NCI-H446 (cell line): ENCODE results near the gene STMN3.

Experiments
- DNase-seq, 2 experiments: peaks; one replicate each; lab custom pipeline; 2025; lab: John Stamatoyannopoulos, UW

The STMN3 gene

DNA sequence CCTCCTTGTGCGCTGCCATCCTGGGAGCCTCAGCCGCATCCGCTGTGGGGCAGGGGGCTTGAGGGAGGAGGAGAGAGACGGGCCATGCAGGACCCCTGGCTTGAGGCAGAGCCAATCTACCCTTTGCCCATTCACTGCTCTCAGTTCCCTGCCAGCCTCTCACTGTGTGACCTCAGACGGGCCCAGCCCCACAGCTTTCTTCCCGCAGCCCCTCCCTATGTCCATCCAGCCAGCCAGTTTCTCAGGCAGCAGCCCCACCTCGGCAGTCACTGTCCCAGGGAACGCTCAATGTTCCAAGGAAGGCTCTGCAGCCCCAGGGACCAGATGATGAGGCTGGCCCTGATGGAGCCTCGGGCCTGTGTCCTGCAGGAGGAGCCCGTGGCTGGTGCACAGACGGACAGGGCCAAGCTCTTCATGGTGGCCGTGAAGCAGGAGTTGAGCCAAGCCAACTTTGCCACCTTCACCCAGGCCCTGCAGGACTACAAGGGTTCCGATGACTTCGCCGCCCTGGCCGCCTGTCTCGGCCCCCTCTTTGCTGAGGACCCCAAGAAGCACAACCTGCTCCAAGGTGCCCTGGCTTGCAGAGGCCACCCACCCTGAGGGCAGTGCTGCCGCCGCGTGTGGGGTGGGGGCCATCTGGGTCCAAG lies 39.3 kb upstream of the STMN3 start:
- no peak for DNase-seq

DNA sequence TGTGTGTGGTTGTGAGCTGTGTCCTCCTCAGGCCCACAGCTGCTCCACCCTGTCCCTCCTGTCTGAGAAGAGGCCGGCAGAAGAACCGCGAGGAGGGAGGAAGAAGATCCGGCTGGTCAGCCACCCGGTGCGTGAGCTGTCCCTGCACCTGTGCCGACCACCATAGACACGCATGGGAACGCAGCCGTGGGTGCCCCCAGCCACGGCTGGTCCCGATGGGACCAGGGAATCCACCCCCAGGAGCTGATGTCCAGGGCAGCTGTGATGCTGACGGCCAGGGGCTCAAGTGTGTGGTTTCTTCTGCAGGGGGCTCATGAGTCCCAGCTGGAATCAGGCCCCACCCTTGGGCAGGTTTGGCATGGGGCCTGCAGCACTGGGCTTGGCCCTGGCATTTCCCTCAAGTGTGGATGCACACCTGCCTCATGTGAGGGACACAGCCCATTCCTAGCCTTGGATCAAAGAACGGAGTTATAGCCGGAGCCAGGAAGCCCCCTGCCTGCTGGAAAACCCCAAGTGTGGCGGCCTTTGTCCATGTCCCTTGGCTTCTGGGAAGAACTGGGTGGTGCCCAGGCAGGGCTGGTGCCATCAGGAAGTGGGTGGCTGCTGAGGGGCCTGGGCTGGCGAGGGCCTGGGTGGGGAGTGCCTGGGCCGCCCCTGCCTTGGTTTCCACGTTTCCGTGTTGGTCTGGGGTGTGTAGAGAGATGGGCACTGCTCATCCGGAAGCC lies 38.6 kb upstream of the STMN3 start:
- no peak for DNase-seq

DNA sequence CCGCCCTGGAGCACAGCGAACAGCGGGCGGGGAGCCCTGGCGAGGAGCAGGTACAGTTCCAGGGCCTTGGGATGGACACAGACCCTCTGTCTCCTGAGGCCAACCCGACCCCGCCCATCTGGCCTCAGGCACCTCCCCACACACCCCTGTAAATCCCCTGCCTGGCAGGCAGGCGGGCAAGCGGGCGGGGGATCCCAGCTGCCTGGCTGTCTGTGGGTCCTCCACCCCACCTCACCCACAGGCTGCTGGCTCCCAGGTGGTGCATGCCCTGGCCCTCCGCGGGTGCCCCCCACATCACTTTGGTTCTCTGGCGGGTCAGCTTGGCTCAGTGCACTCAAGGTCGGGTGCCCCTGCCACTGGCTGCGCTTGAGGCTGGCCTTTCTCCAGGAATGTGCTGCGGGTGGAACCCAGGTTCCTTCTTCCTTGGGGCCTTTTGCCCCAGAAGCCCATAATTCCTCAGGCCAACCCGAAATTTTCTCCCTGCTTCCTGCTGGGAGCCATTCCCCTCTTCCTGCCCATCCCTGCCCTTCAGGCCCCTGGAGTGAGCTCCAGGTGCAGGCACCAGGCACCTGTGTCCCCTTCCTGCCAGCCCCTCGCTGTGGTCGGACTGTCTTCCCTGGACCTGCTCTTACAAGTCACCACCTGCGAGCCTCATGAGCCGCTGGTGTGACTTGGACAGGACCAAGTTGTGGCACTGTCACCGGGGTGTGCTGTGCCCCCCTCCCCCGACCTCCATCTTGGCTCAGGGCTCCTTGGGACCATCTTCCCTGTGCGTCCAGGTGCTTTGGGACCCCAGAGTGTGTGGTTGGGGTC lies 37.9 kb upstream of the STMN3 start:
- no peak for DNase-seq

DNA sequence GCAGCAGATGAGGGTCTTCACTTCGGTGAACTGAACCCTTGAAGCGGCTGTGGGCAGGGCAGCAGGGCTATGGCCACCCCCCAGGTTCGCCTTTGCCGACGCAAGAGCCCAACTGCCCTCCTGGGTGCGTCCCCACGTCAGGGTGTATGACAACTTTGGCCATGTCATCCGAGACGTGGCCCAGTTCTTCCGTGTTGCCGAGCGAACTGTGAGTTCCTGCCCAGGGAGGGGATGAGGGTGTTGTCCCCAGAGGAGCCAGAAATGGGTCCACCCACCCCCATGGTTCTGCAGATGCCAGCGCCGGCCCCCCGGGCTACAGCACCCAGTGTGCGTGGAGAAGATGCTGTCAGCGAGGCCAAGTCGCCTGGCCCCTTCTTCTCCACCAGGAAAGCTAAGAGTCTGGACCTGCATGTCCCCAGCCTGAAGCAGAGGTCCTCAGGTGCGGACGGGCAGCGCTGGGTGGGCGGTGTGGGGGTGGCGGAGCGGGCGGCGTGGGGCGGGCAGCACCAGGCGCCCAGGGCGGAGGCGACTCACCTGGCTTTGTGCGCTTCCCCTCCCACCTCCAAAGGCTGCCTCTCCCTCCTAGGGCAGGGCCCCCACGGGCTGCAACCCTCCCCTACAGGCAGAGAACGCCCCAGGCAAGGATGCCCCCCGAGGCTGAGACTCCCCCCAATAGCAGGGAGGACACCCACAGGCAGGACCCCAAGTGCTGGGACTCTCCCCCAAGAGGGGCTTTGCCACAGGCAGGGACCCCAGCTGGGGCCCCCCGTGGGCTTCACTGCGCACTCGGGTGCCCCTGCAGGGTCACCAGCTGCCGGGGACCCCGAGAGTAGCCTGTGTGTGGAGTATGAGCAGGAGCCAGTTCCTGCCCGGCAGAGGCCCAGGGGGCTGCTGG lies 37.0 kb upstream of the STMN3 start:
- DNase-seq, result no peak

DNA sequence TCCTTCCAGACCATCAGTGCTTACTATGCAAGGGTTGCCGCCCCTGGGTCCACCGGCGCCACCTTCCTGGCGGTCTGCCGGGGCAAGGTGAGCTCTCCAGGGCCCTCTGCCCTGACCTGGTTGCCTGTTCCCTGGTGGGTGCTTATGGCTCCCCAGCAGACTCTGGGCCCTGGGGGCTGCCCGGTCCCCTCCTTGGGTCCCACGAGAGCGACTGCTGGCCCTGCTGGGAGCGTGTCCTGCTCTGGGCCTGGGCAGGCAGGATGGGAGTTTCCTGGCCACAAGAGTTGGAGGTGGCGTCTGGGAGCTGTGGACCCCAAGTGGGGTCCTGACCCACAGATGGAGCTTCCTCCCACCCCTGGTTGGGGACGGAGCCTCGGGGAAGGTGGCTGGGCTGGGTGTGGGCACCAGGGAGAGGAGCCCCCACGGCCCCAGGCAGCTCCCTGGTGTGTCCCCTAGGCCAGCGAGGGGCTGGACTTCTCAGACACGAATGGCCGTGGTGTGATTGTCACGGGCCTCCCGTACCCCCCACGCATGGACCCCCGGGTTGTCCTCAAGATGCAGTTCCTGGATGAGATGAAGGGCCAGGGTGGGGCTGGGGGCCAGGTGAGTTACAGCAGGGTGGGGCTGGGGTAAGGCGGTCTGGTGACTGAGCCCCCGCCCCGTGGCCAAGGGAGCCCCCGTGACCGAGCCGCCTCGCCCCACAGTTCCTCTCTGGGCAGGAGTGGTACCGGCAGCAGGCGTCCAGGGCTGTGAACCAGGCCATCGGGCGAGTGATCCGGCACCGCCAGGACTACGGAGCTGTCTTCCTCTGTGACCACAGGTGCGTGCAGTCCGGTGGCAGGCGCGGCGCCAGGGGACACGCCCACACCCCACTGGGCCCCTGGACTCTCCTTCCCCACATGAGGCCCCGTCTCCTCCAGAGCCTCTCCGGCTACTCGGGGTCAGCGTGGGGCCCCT lies 36.1 kb upstream of the STMN3 start:
- DNase-seq, result no peak

DNA sequence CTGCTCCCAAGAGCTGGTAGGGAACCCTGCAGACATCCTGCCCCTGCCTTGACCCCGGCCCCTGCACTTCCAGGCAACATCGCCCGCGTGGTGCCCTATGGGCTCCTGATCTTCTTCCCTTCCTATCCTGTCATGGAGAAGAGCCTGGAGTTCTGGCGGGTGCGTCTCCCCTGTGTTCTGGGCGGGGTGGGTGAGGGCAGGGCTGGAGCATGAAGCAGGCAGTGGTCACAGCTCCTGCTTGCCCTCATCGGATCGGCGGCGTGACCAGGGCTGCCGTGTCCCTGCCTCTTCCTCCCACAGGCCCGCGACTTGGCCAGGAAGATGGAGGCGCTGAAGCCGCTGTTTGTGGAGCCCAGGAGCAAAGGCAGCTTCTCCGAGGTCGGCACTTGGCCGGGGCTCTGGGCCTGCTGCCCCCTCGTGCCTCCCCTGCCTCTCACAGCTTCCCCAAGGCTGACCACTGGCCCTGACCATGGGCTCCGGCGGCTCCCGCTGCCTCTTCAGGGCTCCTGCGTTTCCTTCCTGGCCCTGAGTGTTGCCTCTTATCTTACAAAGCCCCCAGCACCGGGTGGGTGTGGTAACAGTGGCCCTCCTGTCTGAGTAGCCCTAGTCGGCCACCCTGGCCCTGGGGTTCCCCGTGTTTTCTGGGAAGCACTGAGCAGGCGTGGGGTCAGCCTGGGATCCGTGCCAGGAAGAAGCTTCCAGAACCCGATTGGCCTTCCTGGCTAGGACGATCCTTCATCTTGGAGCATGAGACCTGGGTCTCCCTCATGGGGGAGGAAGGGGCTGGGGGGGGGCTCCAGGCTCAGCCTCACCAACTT lies 35.2 kb upstream of the STMN3 start:
- no peak for DNase-seq

DNA sequence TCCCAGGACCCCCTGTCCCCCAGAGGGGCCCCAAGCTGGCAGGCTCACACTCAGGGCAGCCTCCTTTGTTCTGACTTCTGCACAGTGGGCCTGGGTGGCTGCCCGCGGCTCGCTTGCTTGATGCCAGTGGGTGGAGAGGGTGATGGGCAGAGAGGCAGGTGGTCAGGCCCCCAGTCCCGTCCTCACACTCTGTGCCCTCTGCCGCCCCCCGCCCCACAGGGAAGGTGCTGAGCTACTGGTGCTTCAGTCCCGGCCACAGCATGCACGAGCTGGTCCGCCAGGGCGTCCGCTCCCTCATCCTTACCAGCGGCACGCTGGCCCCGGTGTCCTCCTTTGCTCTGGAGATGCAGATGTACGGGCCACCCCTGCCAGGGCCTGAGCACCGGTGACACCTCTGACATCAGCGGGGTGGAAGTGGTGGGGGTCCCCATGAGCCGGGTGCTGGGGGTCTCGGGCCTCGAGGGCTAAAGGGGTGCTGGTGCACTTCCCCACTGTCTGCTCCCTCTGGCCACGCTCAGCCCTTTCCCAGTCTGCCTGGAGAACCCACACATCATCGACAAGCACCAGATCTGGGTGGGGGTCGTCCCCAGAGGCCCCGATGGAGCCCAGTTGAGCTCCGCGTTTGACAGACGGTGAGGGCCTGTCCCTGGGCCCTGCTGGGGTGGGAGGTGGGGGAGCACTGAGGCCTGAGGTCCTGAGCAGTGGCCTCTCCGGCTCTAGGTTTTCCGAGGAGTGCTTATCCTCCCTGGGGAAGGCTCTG lies 34.4 kb upstream of the STMN3 start:
- DNase-seq, result no peak

DNA sequence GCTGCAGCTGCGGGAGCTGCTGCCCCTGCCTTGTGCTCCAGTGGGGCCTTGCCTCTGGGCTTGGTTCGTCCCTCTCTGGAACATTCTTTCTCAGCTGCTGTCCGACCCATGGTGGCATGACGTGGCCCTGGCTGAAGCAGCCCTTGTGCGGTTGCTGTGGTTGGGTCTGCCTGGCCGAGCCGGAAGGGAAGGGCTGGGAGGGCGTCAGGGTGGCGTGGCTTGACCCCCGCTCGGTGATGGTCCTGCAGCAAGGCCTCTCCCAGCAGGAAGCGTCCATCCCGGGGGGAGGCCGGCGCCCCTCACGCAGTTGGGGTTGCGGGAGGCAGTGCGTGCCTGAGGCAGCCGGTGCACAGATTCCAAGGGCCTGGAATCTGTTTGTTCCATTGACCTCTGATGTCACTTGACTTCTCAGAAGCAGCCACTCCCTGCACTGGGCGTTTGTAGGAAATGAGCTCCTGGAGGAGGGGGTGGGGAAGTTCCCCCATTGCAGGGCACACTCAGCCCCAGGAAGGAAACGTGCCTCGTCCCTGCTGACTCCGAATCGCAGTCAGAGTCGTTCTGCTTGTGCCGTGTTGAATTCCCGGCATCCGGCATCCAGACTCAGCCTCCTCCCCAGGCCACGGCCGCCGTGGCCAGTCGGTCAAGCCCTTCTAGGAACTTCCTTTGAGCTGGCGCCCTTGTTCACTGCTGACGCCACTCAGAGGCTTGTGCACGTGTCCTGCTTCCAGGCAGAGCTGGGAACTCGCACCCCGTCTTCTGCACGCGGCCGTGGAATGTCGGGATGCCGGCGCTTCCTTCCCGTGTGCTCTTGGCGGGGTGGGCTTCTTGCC lies 33.5 kb upstream of the STMN3 start:
- no peak for DNase-seq

DNA sequence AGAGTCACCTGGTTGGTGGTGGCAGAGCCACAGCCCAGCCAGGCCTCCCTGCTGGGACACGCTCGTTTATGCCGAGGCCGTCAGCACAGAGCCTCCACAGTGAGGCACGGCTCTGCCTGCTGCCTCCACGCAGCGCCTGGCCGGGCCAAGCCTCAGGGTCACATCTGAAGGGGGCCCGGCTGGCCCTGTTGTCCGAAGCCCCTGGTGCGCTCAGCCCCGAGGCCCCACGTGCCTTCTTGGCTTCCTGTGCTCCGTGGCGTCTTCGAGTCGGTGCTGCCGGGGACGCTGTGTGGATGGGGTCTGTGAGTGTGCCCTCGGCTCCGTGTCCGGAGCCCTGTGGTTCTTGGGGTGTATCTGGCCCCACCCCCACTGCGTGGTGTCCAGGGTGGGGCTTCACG lies 32.9 kb upstream of the STMN3 start:
- DNase-seq, result no peak

DNA sequence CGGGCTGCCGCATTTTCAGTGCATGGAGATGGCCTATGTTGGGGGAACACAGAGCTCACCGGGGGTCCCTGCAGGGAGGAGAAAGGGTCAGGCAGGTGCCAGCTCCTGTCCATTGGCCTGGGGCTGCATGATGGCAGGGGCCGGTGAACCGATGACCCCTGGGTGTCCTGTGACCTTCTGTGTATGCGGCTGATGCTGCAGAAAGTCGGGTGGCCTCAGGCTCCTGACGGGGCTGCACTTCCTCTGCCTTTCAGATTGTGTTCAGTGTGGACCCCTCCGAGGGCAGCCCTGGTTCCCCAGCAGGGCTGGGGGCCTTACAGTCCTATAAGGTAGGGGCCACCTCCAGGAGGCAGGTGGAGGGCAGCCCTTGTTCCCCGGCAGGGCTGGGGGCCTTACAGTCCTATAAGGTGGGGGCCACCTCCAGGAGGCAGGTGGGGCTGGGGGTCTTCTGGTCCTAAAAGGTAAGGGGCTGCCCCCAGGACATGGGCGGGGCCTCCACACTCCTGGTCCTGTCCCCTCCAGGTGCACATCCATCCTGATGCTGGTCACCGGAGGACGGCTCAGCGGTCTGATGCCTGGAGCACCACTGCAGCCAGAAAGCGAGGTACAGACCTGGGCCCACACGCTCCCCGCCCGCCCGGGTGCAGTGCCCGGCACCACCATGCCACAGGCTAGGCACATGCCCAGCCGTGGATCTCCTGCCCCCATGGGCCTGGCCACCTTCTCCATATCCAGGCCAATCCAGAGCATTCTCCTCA lies 32.2 kb upstream of the STMN3 start:
- DNase-seq, result no peak

DNA sequence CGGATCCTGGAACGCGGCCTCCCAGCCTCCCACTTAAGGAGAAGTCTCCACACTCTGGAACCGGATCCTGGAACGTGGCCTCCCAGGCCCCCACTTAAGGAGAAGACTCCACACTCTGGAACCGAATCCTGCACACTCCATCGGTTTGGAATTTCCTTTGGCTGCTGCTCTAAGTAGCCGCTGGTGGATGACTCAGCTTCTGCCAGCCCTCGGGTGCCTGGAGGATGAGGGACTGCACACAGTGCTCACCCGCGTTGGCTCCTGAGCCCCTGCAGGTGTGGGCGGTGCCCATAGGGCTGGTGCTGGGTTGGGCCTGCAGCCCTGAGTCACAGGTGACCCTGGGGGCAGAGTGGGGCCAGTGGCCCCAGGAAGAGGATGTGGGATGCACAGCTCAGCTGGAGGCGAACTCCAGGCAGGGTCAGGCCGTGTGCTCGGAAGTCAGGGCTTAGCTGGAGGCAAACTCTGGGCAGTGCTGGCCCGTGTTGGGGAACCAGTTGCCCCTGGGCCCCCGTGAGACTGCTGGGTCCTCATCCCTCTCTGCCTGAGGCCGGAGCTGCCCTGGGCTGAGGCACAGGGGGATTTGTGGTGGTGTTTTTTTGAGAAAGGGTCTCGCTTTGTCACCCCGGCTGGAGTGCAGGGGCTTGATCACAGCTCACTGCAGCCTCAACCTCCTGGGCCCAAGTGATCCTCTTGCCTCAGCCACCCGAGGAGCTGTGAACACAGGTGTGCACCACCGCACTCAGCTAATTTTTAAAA lies 29.3 kb upstream of the STMN3 start:
- DNase-seq, result peak in 1 of 2 experiments; percentile 65

DNA sequence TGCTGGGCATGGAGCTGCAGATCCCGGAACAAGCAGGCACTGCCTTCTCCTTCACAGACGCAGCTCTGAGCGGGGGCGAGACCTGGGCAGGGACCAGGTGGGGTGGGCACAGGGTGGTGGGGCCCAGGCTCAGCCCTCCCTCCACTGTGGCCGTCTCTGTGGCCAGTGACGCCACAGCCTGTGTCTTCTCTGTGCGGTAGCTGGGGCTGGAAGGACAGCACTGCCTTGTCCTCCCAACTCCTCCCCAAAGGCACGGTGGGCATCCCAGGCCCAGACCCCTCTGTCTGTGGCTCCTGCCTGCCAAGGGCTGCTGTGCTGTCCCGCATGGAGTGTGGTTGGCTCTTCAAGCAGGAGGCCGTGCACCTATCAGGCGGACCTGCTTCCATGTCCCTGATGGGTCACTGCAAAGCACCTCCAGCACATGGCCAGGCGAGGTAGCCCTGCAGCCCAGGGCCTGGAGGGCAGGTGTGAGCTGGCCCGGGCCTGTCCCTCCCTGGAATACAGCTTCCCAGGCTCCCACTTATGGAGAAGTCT lies 28.5 kb upstream of the STMN3 start:
- no peak for DNase-seq

DNA sequence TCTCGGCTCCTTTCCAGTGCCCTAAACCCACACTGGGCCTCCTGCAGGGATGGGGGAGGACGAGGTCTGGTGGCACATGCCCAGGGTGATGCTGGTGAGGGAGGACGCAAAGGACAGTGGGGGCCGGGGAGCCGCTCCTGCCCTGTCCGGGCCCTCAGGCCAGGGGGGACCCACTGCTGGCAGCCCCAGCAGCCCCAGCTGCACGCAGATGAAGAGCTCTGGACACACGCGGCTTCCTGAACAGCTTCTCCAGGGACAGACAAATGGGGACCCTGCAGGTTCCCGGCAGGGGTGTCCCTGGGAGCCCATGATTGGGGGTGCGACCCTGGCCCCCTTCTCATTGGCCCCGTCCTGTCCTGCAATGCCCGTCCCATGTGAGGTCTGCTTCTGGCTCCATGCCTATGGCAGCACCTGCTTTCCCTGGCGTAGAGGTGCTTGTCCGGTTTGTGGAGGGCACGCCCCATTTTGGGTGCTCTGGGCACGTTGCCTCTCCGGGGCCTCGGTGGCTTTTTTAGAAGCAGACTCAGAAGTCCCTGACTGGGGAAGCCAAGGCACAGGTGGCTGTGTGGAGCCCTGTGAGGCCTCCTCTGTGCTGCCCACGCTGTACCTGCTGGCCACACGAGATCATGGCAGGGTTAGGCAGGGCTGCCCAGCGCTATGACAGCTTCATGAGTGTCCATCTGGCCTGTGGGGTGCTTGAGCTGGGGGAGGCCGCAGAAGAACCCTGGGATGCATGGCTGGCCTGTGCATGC lies 27.8 kb upstream of the STMN3 start:
- no peak for DNase-seq

DNA sequence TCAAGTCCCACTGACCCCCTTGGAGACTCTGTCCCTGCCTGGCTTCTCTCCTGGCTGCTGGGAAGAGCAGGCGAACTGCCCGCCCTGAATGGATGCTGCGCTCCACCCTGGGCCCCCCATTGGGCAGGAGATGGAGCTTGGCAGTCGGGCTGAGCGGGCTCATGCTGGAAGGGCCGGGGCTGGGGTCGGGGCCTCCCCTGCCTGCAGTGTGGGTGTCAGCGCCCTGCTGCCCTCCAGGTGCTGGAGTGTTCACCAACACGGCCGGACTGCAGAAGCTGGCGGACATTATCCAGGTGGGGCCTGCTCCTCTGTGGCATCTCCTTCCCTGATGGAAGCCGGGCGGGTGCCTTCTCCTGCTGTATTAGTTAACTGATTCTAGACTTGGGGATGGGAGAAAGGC lies 27.2 kb upstream of the STMN3 start:
- DNase-seq, result no peak

DNA sequence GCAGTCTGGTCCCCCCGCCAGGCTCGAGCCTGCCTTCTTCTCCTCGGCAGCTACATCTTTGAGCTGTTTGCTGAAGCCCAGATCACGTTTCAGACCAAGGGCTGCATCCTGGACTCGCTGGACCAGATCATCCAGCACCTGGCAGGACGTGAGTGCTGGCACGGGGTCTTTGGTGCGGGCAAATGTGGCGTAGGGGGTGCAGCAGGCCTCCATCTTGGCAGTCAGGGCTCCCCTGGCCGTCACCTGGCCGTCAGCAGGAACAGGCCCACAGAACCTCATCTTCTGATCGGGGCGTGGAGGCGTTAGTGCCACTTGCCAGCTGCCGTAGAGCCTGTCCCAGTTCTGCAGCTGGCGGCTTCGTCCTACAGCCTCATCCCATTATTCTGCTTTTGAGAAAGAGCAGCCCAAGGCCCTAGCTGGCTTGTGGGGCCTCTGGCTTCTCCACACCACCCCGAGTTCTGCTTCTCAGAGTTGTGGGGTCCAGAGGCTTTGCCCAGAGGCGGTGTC lies 26.6 kb upstream of the STMN3 start:
- DNase-seq, result no peak
